ENCODE results near the gene UQCRFS1.

The UQCRFS1 gene

DNA sequence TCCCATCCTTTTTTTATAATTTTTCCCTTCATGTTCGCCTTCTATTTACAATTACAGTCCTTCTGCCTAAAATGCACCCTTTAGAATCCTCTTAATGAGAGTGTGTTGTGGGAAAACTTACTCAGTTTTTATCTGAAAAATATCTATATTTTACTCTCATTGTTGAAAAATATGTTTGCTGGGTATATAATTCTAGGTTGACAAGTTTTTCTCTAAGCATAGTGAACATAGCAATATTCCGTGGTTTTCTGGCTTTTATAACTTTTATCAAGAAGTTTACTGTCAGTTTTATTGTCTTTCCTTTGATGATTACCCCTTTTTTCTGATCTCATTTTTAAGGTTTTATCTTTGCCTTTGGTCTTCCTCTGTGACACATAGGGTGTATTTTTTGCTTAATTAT lies 57.3 kb downstream of the UQCRFS1 start:
- DNase-seq (ENCODE audit: low read depth), result no peak
